ENCODE measurements around the gene MRPL49. TPM values are rescaled to one million over a fixed set of nuclear protein-coding genes. Genes with fewer than 3 reads are reported as not detected.

Gene MRPL49
- total and polyA plus RNA-seq, 2 of the 8 experiments (the other 6 are each of a cell fraction or from before 2014, with no cell fraction given) = 54.0 to 84.8 TPM

- no peak overlapping the region for H3K18ac ChIP-seq (ENCODE audit: extremely low read depth, low read length)
- POLR2A ChIA-PET (ENCODE audit: partially characterized antibody) = interaction anchor here (0.5 to 3.7 kb wide), 8 partner anchors 8 to 224 kb away, joined by 3 to 31 read pairs (median 4); partner anchors contain the start of genes TM7SF2 and ZNHIT2
- H3K36me3 ChIP-seq (ENCODE audit: control insufficient read depth in 2 of 4, insufficient read depth in 4 of 4, low read length in 3 of 4) = peaks cover 0 to 11% (median under 1%) of the 10 kb centered on the region in 4 experiments; a peak in 2 of 8 replicates
- no peak overlapping the region for H2BK15ac ChIP-seq (ENCODE audit: low read length)
- H4K91ac ChIP-seq (replicated peaks; ENCODE audit: insufficient read length, low read length) = no peak overlapping the region
- H3K14ac ChIP-seq (ENCODE audit: insufficient read length) = no peak overlapping the region
- peaks cover 3% of the 10 kb centered on the region; the same call in 1 of the 2 replicates for H3K79me1 ChIP-seq (ENCODE audit: low read depth, low read length)
- no peak for DNase-seq (ENCODE audit: low read depth in 1 of 2, low spot score in 2 of 2)
- no peak overlapping the region for H2BK120ac ChIP-seq (replicated peaks; ENCODE audit: low read depth, low read length)
- no peak overlapping the region for H2AFZ ChIP-seq (ENCODE audit: low read length)
- no peak overlapping the region for H3K9ac ChIP-seq (replicated peaks in 1 of 4; ENCODE audit: extremely low read depth in 1 of 4, low read depth in 3 of 4, low read length in 3 of 4)
- H3K4ac ChIP-seq (replicated peaks; ENCODE audit: insufficient read length, low read depth, low read length) = no peak overlapping the region
- no peaks in the 10 kb centered on the region for H3K27me3 ChIP-seq (replicated peaks in 1 of 4; ENCODE audit: control insufficient read depth in 3 of 4, extremely low read depth in 1 of 4, insufficient read depth in 3 of 4, low read length in 3 of 4)
- no peak overlapping the region for H3K23ac ChIP-seq (ENCODE audit: insufficient read length)
- no peak for TF ChIP-seq NRF1 (IDR thresholded peaks at IDR 0.05; ENCODE audit: low read depth, low read length)
- TF ChIP-seq SIRT6 (IDR thresholded peaks at IDR 0.05; ENCODE audit: low read length) = no peak
- TF ChIP-seq KDM5A (IDR thresholded peaks at IDR 0.05; ENCODE audit: low read length) = no peak
- no peak for TF ChIP-seq JUND (IDR thresholded peaks at IDR 0.05; ENCODE audit: low read length)
- TF ChIP-seq PHF8 (conservative IDR thresholded peaks at IDR 0.05; ENCODE audit: low read depth, low read length) = no peak
- no peak for TF ChIP-seq RAD21 (IDR thresholded peaks at IDR 0.05 in 1 of 2, conservative IDR thresholded peaks at IDR 0.05 in 1 of 2; ENCODE audit: low read depth in 2 of 2, low read length in 2 of 2)
- TF ChIP-seq TBP (IDR thresholded peaks at IDR 0.05; ENCODE audit: low read depth, low read length) = no peak
- TF ChIP-seq, protein P1, sequence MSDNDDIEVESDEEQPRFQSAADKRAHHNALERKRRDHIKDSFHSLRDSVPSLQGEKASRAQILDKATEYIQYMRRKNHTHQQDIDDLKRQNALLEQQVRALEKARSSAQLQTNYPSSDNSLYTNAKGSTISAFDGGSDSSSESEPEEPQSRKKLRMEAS (IDR thresholded peaks at IDR 0.05) = no peak
- TF ChIP-seq ASH2L (IDR thresholded peaks at IDR 0.05; ENCODE audit: low read length) = no peak
- no peak for TF ChIP-seq SAP30 (IDR thresholded peaks at IDR 0.05; ENCODE audit: insufficient read depth, insufficient replicate concordance, low read length)
- H3K4me2 ChIP-seq (ENCODE audit: insufficient read depth in 1 of 2, low read depth in 2 of 2, low read length in 2 of 2) = no peak overlapping the region
- H3K56ac ChIP-seq (replicated peaks; ENCODE audit: insufficient read length, low read depth, low read length) = no peak overlapping the region
- FAIRE-seq = no peak
- H2BK12ac ChIP-seq (ENCODE audit: low read depth, low read length) = no peak overlapping the region
- peaks cover 0 to 2% of the 10 kb centered on the region in 2 experiments; a peak in 1 of 4 replicates for H3K79me2 ChIP-seq (ENCODE audit: control insufficient read depth in 1 of 2, insufficient read depth in 2 of 2, low read length in 2 of 2)
- CTCF ChIA-PET (ENCODE audit: partially characterized antibody) = interaction anchor here (1.2 to 1.8 kb wide), 4 partner anchors 9 to 58 kb away, joined by 3 to 6 read pairs (median 3); partner anchors contain the start of genes TM7SF2 and ZNHIT2
- H2BK20ac ChIP-seq (ENCODE audit: low read length) = no peak overlapping the region
- no peaks in the 10 kb centered on the region for H3K23me2 ChIP-seq (ENCODE audit: low read depth, low read length)
- no peaks in the 10 kb centered on the region for H3K9me3 ChIP-seq (ENCODE audit: insufficient read depth in 2 of 2, low read depth in 1 of 2, low read length in 1 of 2)
- H2BK5ac ChIP-seq (ENCODE audit: low read depth, low read length) = no peak overlapping the region
- H4K20me1 ChIP-seq (replicated peaks in 1 of 2; ENCODE audit: control insufficient read depth in 1 of 2, insufficient read depth in 2 of 2, low read length in 2 of 2) = peaks cover 0 to 9% of the 10 kb centered on the region in 2 experiments
- no peak overlapping the region for H4K5ac ChIP-seq (ENCODE audit: insufficient read length, low read depth, low read length)
- no peaks in the 10 kb centered on the region for H3K4me1 ChIP-seq (replicated peaks in 1 of 4; ENCODE audit: control insufficient read depth in 3 of 4, insufficient read depth in 4 of 4, low read length in 3 of 4)
- no peak overlapping the region for H3K27ac ChIP-seq (ENCODE audit: low read depth, low read length)
- H4K8ac ChIP-seq (ENCODE audit: extremely low read depth, insufficient read depth, low read length) = no peak overlapping the region
- H2AK5ac ChIP-seq (ENCODE audit: low read depth, low read length) = no peak overlapping the region
- no peak overlapping the region for H3K4me3 ChIP-seq (ENCODE audit: extremely low read depth in 1 of 4, insufficient read depth in 2 of 4, low read depth in 3 of 4, low read length in 4 of 4)
Measured at GRCh38 chr11:65103476-65103875, 18.6 kb upstream of the MRPL49 start.

Measured in H1 (cell line).